H1 (cell line): Measurements from ENCODE around the gene TCERG1L. TPM values are rescaled to one million over a fixed set of nuclear protein-coding genes. Genes with fewer than 3 reads are reported as not detected.

Source experiments
- CTCF ChIA-PET: fragments of 300-600 bp; sonication (Branson Sonifier 250); formaldehyde crosslinking; loops from one replicate; lab custom pipeline; 2021; ENCODE audit not compliant: partially characterized antibody; lab: Charles Lee
- POLR2A ChIA-PET: fragments of 300-600 bp; sonication (Branson Sonifier 250); formaldehyde crosslinking; loops from one replicate; lab custom pipeline; 2021; ENCODE audit warnings: inconsistent platforms; ENCODE audit not compliant: partially characterized antibody; lab: Charles Lee
- DNase-seq, 2 experiments: peaks; one replicate each; pipeline versions ENCODE4 v3.0.0 to v3.0.0-alpha.2; 2010 to 2022; ENCODE audit warnings: low spot score in 2 of 2, low read depth in 1 of 2, mixed read lengths in 1 of 2
- FAIRE-seq: peaks from 2 replicates; lab custom pipeline; 2011; peaks lifted over from hg19 to GRCh38; lab: Jason Lieb, UNC
- H2AFZ ChIP-seq: 2 replicates; pipeline ENCODE4 v1.8.1; 2012; ENCODE audit warnings: low read length, inconsistent platforms
- H2AK5ac ChIP-seq: 2 replicates; pipeline ENCODE4 v1.6.1; 2013; ENCODE audit warnings: low read depth, low read length
- H2BK120ac ChIP-seq: replicated peaks from 2 replicates; pipeline ENCODE3; 2013; ENCODE audit warnings: low read depth, low read length, inconsistent platforms
- H2BK12ac ChIP-seq: 2 replicates; pipeline ENCODE4 v1.6.1; 2013; ENCODE audit warnings: low read depth, low read length
- H2BK15ac ChIP-seq: 2 replicates; pipeline ENCODE4 v1.6.1; 2013; ENCODE audit warnings: low read length
- H2BK20ac ChIP-seq: 2 replicates; pipeline ENCODE4 v1.6.1; 2013; ENCODE audit warnings: low read length
- H2BK5ac ChIP-seq: 2 replicates; pipeline ENCODE4 v1.6.1; 2013; ENCODE audit warnings: low read depth, low read length
- H3K14ac ChIP-seq: 2 replicates; pipeline ENCODE4 v1.6.1; 2013; ENCODE audit warnings: inconsistent platforms; ENCODE audit not compliant: insufficient read length
- H3K18ac ChIP-seq: 2 replicates; pipeline ENCODE4 v1.6.1; 2013; ENCODE audit warnings: low read length; ENCODE audit errors: extremely low read depth
- H3K23ac ChIP-seq: 2 replicates; pipeline ENCODE4 v1.6.1; 2013; ENCODE audit warnings: inconsistent platforms; ENCODE audit not compliant: insufficient read length
- H3K23me2 ChIP-seq: 2 replicates; pipeline ENCODE4 v1.6.1; 2013; ENCODE audit warnings: low read depth, low read length
- H3K27ac ChIP-seq: 2 replicates; pipeline ENCODE4 v1.6.1; 2011; ENCODE audit warnings: low read depth, low read length, inconsistent platforms
- H3K27me3 ChIP-seq, 4 experiments: replicated peaks in 1 of 4; 1 replicate in 1 of 4; 2 replicates in 3 of 4; pipeline versions ENCODE4 v1.6.1 to v1.8.1; 2011 to 2013; ENCODE audit warnings: low read length in 3 of 4, mild to moderate bottlenecking in 3 of 4, inconsistent platforms in 2 of 4, mixed read lengths in 2 of 4, moderate library complexity in 1 of 4; ENCODE audit not compliant: control insufficient read depth in 3 of 4, insufficient read depth in 3 of 4; ENCODE audit errors: extremely low read depth in 1 of 4
- H3K36me3 ChIP-seq, 4 experiments: 2 replicates each; pipeline versions ENCODE4 v1.6.1 to v1.8.1; 2011 to 2013; ENCODE audit warnings: mild to moderate bottlenecking in 4 of 4, low read length in 3 of 4, moderate library complexity in 2 of 4, control low read depth in 1 of 4, inconsistent platforms in 1 of 4; ENCODE audit not compliant: insufficient read depth in 4 of 4, control insufficient read depth in 2 of 4
- H3K4ac ChIP-seq: replicated peaks from 2 replicates; pipeline ENCODE3; 2013; ENCODE audit warnings: low read length, low read depth, mixed read lengths, inconsistent platforms; ENCODE audit not compliant: insufficient read length
- H3K4me1 ChIP-seq, 4 experiments: replicated peaks in 1 of 4; 1 replicate in 1 of 4; 2 replicates in 3 of 4; pipeline versions ENCODE4 v1.6.1 to v1.8.1; 2011 to 2013; ENCODE audit warnings: low read length in 3 of 4, inconsistent platforms in 2 of 4, mixed read lengths in 1 of 4; ENCODE audit not compliant: insufficient read depth in 4 of 4, control insufficient read depth in 3 of 4
- H3K4me2 ChIP-seq, 2 experiments: 2 replicates each; pipeline versions ENCODE4 v1.6.1 to v1.8.1; 2011 to 2013; ENCODE audit warnings: low read depth in 2 of 2, low read length in 2 of 2, control low read depth in 1 of 2, inconsistent platforms in 1 of 2, mild to moderate bottlenecking in 1 of 2; ENCODE audit not compliant: insufficient read depth in 1 of 2
- H3K4me3 ChIP-seq, 4 experiments: fragments of 200-600, 300-600 bp in 1 of 4; sonication (generic), shearing (Covaris generic), sonication (Bioruptor Twin) in 1 of 4; 2 replicates each; pipeline versions ENCODE4 v1.5.1 to v1.8.1; 2011 to 2016; ENCODE audit warnings: low read length in 4 of 4, low read depth in 3 of 4, control low read depth in 2 of 4, inconsistent platforms in 2 of 4, mild to moderate bottlenecking in 2 of 4, mixed read lengths in 1 of 4, moderate library complexity in 1 of 4; ENCODE audit not compliant: insufficient read depth in 2 of 4; ENCODE audit errors: extremely low read depth in 1 of 4
- H3K56ac ChIP-seq: replicated peaks from 2 replicates; pipeline ENCODE3; 2013; ENCODE audit warnings: low read depth, mild to moderate bottlenecking, mixed read lengths, low read length, inconsistent platforms; ENCODE audit not compliant: insufficient read length
- H3K79me1 ChIP-seq: 2 replicates; pipeline ENCODE4 v1.6.1; 2013; ENCODE audit warnings: low read depth, low read length, control low read depth
- H3K79me2 ChIP-seq, 2 experiments: 2 replicates each; pipeline versions ENCODE4 v1.6.1 to v1.8.1; 2012 to 2013; ENCODE audit warnings: low read length in 2 of 2, mild to moderate bottlenecking in 2 of 2, inconsistent platforms in 1 of 2; ENCODE audit not compliant: insufficient read depth in 2 of 2, control insufficient read depth in 1 of 2
- H3K9ac ChIP-seq, 4 experiments: replicated peaks in 1 of 4; 1 replicate in 1 of 4; 2 replicates in 3 of 4; pipeline versions ENCODE4 v1.6.1 to v1.8.1; 2011 to 2013; ENCODE audit warnings: low read depth in 3 of 4, low read length in 3 of 4, control low read depth in 2 of 4, mild to moderate bottlenecking in 2 of 4, moderate library complexity in 2 of 4, inconsistent platforms in 1 of 4; ENCODE audit errors: extremely low read depth in 1 of 4
- H3K9me3 ChIP-seq, 2 experiments: 2 replicates each; pipeline versions ENCODE4 v1.6.1 to v1.8.1; 2012 to 2013; ENCODE audit warnings: mild to moderate bottlenecking in 2 of 2, moderate library complexity in 2 of 2, control low read depth in 1 of 2, inconsistent platforms in 1 of 2, low read depth in 1 of 2, low read length in 1 of 2, mixed read lengths in 1 of 2; ENCODE audit not compliant: insufficient read depth in 2 of 2
- H4K20me1 ChIP-seq, 2 experiments: replicated peaks in 1 of 2; 2 replicates each; pipeline versions ENCODE3 to v1.8.1; 2011 to 2013; ENCODE audit warnings: inconsistent platforms in 2 of 2, low read length in 2 of 2, mild to moderate bottlenecking in 1 of 2; ENCODE audit not compliant: insufficient read depth in 2 of 2, control insufficient read depth in 1 of 2
- H4K5ac ChIP-seq: 2 replicates; pipeline ENCODE4 v1.6.1; 2013; ENCODE audit warnings: low read length, low read depth, mixed read lengths, inconsistent platforms; ENCODE audit not compliant: insufficient read length
- H4K8ac ChIP-seq: 2 replicates; pipeline ENCODE4 v1.8.0; 2013; ENCODE audit warnings: mild to moderate bottlenecking, moderate library complexity, low read length, inconsistent platforms; ENCODE audit not compliant: insufficient read depth; ENCODE audit errors: extremely low read depth
- H4K91ac ChIP-seq: replicated peaks from 2 replicates; pipeline ENCODE3; 2013; ENCODE audit warnings: low read length, mixed read lengths, inconsistent platforms; ENCODE audit not compliant: insufficient read length
- CBX5 ChIP-seq: fragments of 300-800, 300-1000 bp; sonication (generic); IDR thresholded peaks from 2 replicates; pipeline ENCODE4 v1.7.1; 2016; ENCODE audit warnings: antibody characterized with exemption, low read length, low read depth
- CBX8 ChIP-seq: fragments of 300-800, 300-1000 bp; sonication (generic); IDR thresholded peaks from 2 replicates; pipeline ENCODE4 v1.7.1; 2016; ENCODE audit warnings: low read depth, low read length, borderline replicate concordance
- HDAC2 ChIP-seq, 2 experiments: fragments of 300-600 bp in 1 of 2; sonication (generic) in 1 of 2; IDR thresholded peaks; 2 replicates each; pipeline ENCODE4 v1.6.1; 2011 to 2012; ENCODE audit warnings: low read depth in 2 of 2, low read length in 2 of 2, mild to moderate bottlenecking in 2 of 2, moderate library complexity in 2 of 2, borderline replicate concordance in 1 of 2, inconsistent platforms in 1 of 2
- JUN ChIP-seq: IDR thresholded peaks from 2 replicates; pipeline ENCODE4 v1.6.1; 2011; ENCODE audit warnings: low read depth, mild to moderate bottlenecking, improper control_type of control experiment, low read length
- NRF1 ChIP-seq: IDR thresholded peaks from 2 replicates; pipeline ENCODE4 v1.6.1; 2011; ENCODE audit warnings: mild to moderate bottlenecking, low read depth, low read length, improper control_type of control experiment
- POLR2AphosphoS5 ChIP-seq: IDR thresholded peaks from 2 replicates; pipeline ENCODE4 v1.6.1; 2011; ENCODE audit warnings: low read depth, low read length
- SIX5 ChIP-seq: IDR thresholded peaks from 2 replicates; pipeline ENCODE4 v1.6.1; 2011; ENCODE audit warnings: mild to moderate bottlenecking, low read depth, low read length
- SP2 ChIP-seq: IDR thresholded peaks from 2 replicates; pipeline ENCODE4 v1.6.1; 2012; ENCODE audit warnings: mild to moderate bottlenecking, low read length, inconsistent platforms
- SP4 ChIP-seq: IDR thresholded peaks from 2 replicates; pipeline ENCODE4 v1.6.1; 2012; ENCODE audit warnings: low read length, inconsistent platforms
- TEAD4 ChIP-seq: IDR thresholded peaks from 2 replicates; pipeline ENCODE4 v1.6.1; 2012; ENCODE audit warnings: low read depth, low read length, inconsistent platforms, mixed read lengths
- WGBS, 2 experiments: shearing (Covaris generic) in 1 of 2; methylation state at CpG; one replicate each; pipeline versions ENCODE4 v1.1.6 to v1.1.7; 2013 to 2015; ENCODE audit warnings: low lambda C conversion rate in 2 of 2, mixed read lengths in 2 of 2, inconsistent platforms in 1 of 2, low coverage in 1 of 2, missing lambda C conversion rate in 1 of 2; ENCODE audit not compliant: insufficient replicate concordance in 2 of 2, insufficient coverage in 1 of 2, insufficient read length in 1 of 2; ENCODE audit errors: extremely low coverage in 1 of 2, missing lambda C conversion rate in 1 of 2; 5-methylcytosine and 5-hydroxymethylcytosine counted together
- polyA plus RNA-seq, 7 experiments: library from polyadenylated mRNA; depleted of rRNA in 3 of 7; stranded (reverse) in 5 of 7; unstranded in 2 of 7; fragments of >200 nt in 5 of 7; fragments of 200-250 nt in 2 of 7; gene quantifications; 1 replicate in 5 of 7; 2 replicates in 1 of 7; 4 replicates in 1 of 7; pipeline versions ENCODE4 v1.2.1 to v1.2.3, GENCODE V29; 2011 to 2013; ENCODE audit warnings: missing spikeins in 2 of 7, mixed read lengths in 2 of 7
- total RNA-seq: library from RNA; stranded (reverse); fragmentation: NEBNext Ultra II Directional; extraction: Animal tissue kit (Norgen Biotek cat#: 25700); gene quantifications from 2 replicates; pipeline ENCODE4 v1.2.1, GENCODE V29; 2021
- TF ChIP-seq, protein P1 (sequence below): IDR thresholded peaks from 2 replicates; pipeline ENCODE4 v1.6.1; 2012; ENCODE audit warnings: low read length, inconsistent platforms

The TCERG1L gene
- total and polyA plus RNA-seq, 2 of the 8 experiments (the other 6 are each of a cell fraction or from before 2014, with no cell fraction given) = 3.9 to 6.9 TPM

DNA sequence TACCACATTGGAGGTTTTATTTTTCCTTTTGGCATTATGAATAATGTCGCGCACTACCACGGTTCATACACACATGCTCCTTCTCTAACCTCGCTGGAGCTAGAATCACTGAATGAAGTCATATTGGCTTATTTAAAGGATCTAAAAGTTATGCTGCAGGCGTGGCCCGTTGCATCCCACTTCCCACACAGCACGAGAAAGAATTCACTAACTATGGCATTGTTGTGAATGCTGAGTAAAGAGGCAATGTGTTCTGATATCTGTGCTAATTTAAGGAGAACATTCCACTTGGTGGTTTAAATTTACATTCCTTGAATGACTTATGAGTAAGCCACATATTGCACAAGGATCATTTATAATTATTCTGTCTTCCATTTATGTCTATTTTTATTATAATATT is 20.7 kb downstream of the TCERG1L start:
- H3K9ac ChIP-seq = no peak overlapping the region
- H3K14ac ChIP-seq = no peak overlapping the region
- no peak overlapping the region for H2AK5ac ChIP-seq
- no peak overlapping the region for H3K23ac ChIP-seq
- no peak overlapping the region for H3K18ac ChIP-seq
- POLR2A ChIA-PET = no interaction called here
- H2AFZ ChIP-seq = no peak overlapping the region
- peaks cover 4 to 5% of the 10 kb centered on the region in 2 experiments; a peak in 2 of 4 replicates for H3K9me3 ChIP-seq
- no peak overlapping the region for H2BK120ac ChIP-seq
- H3K79me1 ChIP-seq = no peaks in the 10 kb centered on the region
- H3K36me3 ChIP-seq = no peaks in the 10 kb centered on the region; a peak in 1 of 8 replicates
- no peak overlapping the region for H4K91ac ChIP-seq
- TF ChIP-seq TEAD4 (no peak), CBX5 (no peak), CBX8 (no peak), SIX5 (no peak), HDAC2 (IDR thresholded peaks at IDR 0.05; ENCODE audit: borderline replicate concordance in 1 of 2, low read depth in 2 of 2, low read length in 2 of 2) (no peak), SP2 (no peak), JUN (no peak), POLR2AphosphoS5 (no peak), SP4 (no peak), NRF1 (no peak)
- TF ChIP-seq, protein P1, sequence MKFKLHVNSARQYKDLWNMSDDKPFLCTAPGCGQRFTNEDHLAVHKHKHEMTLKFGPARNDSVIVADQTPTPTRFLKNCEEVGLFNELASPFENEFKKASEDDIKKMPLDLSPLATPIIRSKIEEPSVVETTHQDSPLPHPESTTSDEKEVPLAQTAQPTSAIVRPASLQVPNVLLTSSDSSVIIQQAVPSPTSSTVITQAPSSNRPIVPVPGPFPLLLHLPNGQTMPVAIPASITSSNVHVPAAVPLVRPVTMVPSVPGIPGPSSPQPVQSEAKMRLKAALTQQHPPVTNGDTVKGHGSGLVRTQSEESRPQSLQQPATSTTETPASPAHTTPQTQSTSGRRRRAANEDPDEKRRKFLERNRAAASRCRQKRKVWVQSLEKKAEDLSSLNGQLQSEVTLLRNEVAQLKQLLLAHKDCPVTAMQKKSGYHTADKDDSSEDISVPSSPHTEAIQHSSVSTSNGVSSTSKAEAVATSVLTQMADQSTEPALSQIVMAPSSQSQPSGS = no peak
- H3K4ac ChIP-seq = no peak overlapping the region
- FAIRE-seq (no peak), DNase-seq (no peak)
- no peak overlapping the region for H3K56ac ChIP-seq
- no peak overlapping the region for H2BK20ac ChIP-seq
- no peak overlapping the region for H3K4me3 ChIP-seq
- H4K5ac ChIP-seq = no peak overlapping the region
- WGBS, 2 experiments = 72% methylated on average over 7 of the region's 7 CpGs; no CpG with 5 or more reads in 1 of the 2 experiments
- H3K27me3 ChIP-seq = no peaks in the 10 kb centered on the region; a peak in 1 of 7 replicates
- CTCF ChIA-PET = no interaction called here
- no peaks in the 10 kb centered on the region for H3K4me1 ChIP-seq
- no peak overlapping the region for H3K4me2 ChIP-seq
- no peaks in the 10 kb centered on the region for H3K23me2 ChIP-seq
- no peak overlapping the region for H4K8ac ChIP-seq
- no peaks in the 10 kb centered on the region for H3K79me2 ChIP-seq
- H2BK12ac ChIP-seq = no peak overlapping the region
- no peak overlapping the region for H3K27ac ChIP-seq
- no peak overlapping the region for H2BK5ac ChIP-seq
- H2BK15ac ChIP-seq = no peak overlapping the region
- H4K20me1 ChIP-seq = no peaks in the 10 kb centered on the region
